ENCODE results near the gene ELK3. TPM values are rescaled to one million over a fixed set of nuclear protein-coding genes. Genes with fewer than 3 reads are reported as not detected.

ELK3 gene
- total RNA-seq, 1 donor = 24.6 TPM

DNA sequence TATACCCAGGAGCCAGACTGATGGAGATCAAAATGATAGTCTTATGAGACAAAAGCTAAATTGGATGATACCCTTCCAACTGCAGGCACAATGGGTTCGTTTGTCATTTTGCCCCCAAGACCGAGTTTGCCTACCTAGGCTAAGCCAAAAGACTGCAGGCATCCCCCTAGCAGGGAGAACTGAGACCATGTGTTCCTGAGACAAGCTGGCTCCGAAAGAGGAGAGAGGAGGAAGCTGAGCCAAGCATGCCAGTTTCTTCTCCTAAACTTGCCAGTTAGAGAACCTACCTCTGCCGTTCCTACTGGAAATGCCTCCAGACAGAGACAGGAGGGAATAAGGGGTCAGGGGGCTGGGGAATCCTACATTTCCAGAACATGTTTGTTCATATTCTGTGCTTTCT, 8.3 kb upstream of the ELK3 start:
- TF ChIP-seq, protein P1, sequence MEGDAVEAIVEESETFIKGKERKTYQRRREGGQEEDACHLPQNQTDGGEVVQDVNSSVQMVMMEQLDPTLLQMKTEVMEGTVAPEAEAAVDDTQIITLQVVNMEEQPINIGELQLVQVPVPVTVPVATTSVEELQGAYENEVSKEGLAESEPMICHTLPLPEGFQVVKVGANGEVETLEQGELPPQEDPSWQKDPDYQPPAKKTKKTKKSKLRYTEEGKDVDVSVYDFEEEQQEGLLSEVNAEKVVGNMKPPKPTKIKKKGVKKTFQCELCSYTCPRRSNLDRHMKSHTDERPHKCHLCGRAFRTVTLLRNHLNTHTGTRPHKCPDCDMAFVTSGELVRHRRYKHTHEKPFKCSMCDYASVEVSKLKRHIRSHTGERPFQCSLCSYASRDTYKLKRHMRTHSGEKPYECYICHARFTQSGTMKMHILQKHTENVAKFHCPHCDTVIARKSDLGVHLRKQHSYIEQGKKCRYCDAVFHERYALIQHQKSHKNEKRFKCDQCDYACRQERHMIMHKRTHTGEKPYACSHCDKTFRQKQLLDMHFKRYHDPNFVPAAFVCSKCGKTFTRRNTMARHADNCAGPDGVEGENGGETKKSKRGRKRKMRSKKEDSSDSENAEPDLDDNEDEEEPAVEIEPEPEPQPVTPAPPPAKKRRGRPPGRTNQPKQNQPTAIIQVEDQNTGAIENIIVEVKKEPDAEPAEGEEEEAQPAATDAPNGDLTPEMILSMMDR (IDR thresholded peaks at IDR 0.05; ENCODE audit: insufficient read depth, low read depth, low read length) = no peak
- no peak for DNase-seq (ENCODE audit: low read depth)
- no peak overlapping the region for H3K4me3 ChIP-seq (ENCODE audit: low read depth, low read length)

- H3K4me3 ChIP-seq (ENCODE audit: low read depth, low read length) = no peak overlapping the region
- DNase-seq (ENCODE audit: low read depth) = no peak
- TF ChIP-seq, protein P1 (IDR thresholded peaks at IDR 0.05; ENCODE audit: insufficient read depth, low read depth, low read length) = no peak
Observed at GRCh38 chr12:96186607-96187301, 7.4 kb upstream of the ELK3 start.

DNA sequence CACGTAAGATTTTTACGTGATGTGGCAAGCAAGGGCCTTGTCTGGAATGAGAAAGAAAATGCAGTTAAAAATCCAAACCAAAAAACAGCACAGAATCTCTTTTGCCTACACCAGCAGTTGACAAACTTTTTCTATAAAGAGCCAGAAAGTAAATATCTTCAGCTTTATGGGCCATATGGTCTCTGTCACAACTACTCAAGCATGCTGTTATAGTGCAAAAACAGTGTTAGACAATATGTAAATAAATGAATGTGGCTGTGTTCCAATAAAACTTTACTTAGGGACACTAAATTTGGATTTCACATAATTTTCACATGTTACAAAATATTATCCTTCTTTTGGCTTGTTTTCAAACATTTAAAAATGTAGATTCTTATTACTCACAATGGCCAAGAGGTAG, 6.2 kb upstream of the ELK3 start:
- DNase-seq (ENCODE audit: low read depth) = peak; percentile 92
- TF ChIP-seq, protein P1 (IDR thresholded peaks at IDR 0.05; ENCODE audit: insufficient read depth, low read depth, low read length) = no peak
- no peak overlapping the region for H3K4me3 ChIP-seq (ENCODE audit: low read depth, low read length)

GRCh38 chr12:96189781-96190180, 4.4 kb upstream of the ELK3 start:
- H3K4me3 ChIP-seq (ENCODE audit: low read depth, low read length) = no peak overlapping the region
- TF ChIP-seq, protein P1 (IDR thresholded peaks at IDR 0.05; ENCODE audit: insufficient read depth, low read depth, low read length) = no peak
- DNase-seq (ENCODE audit: low read depth) = no peak

DNA sequence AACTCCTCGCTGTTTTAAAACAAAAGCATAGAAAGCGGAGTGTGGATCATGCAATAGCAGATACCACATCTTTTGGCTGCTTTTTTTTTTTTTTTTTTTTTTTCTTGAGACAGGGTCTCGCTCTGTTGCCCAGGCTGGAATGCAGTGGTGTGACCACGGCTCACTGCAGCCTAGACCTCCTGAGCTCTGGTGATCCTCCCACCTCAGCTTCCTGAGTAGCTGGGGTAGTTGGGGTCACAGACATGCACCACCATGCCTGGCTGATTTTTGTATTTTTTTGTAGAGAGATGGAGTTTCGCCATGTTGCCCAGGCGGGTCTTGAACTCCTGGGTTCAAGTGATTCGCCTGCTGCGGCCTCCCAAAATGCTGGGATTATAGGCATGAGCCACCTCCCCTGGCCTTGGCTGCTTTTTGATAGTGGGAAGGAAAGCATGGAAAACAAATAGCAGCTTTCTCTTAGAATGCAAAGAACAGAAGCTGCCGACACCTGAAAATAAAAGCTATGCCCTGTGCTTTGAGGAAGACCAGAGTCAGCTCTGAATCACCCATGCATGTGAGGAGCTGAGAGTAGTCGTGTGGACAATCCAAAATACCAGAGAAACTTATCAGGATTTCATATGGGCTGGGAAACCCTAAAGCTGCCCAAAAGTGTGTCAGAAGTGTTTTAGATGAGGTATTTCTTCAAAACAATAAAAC, 3.6 kb upstream of the ELK3 start:
- TF ChIP-seq, protein P1 (IDR thresholded peaks at IDR 0.05; ENCODE audit: insufficient read depth, low read depth, low read length) = no peak
- H3K4me3 ChIP-seq (ENCODE audit: low read depth, low read length) = no peak overlapping the region
- peak; percentile 60 for DNase-seq (ENCODE audit: low read depth)

DNA sequence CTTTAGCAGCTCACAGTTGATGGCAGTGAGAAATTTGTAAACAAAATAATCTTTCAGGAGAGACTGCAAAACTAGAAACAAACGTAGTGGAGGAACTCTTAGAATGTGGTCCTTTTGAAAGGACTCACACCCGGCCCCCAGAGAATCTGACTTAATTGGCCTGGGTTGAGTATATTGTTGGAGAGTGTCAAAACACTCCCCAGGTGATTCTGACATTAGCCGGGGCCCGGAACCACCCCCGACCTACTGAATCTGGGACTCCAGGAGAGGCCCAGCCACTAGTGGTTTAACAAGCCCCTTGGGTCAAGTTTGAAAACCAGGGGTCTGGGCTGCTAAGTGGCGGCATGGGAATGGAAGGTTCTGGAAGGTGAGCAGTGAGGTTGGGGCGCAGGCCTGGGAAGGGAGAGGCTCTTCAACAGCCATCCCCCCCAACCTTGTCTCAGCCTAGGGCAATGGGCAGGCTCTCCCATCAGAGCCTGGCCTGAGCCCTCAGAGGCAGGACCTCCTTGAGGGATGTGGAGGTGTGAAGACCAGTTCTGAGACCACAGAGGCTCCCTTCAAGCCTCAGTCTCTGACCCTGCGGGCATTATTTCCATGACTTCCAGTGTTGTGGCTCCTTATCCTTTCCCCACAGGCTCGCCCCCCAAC, 1.1 kb upstream of the ELK3 start:
- H3K4me3 ChIP-seq (ENCODE audit: low read depth, low read length) = no peak overlapping the region
- no peak for DNase-seq (ENCODE audit: low read depth)
- TF ChIP-seq, protein P1 (IDR thresholded peaks at IDR 0.05; ENCODE audit: insufficient read depth, low read depth, low read length) = no peak
